ENCODE measurements around the gene MYBPH. TPM values are rescaled to one million over a fixed set of nuclear protein-coding genes. Genes with fewer than 3 reads are reported as not detected.

MYBPH gene
- total RNA-seq, 4 donors from 2014 or later: not detected

DNA sequence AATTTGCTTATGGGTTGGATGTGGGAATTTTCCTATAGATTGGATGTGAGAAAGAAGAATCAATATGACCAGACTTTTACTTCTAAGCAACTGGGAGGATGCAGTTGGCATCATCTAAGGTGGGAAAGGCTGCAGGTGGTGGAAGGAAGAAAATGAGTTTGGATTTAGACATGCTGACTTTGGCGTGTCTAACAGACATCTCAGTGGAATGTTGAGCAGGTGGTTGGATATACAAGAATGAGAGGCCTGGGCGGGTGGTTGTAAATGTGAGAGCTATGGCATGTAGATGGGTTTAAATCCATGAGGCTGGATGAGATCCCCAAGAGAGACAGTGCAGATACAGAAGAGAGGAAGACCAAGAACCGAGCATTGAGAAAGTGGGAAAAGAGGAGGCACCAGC lies 37.6 kb downstream of the MYBPH start:
- TF ChIP-seq, protein P1, sequence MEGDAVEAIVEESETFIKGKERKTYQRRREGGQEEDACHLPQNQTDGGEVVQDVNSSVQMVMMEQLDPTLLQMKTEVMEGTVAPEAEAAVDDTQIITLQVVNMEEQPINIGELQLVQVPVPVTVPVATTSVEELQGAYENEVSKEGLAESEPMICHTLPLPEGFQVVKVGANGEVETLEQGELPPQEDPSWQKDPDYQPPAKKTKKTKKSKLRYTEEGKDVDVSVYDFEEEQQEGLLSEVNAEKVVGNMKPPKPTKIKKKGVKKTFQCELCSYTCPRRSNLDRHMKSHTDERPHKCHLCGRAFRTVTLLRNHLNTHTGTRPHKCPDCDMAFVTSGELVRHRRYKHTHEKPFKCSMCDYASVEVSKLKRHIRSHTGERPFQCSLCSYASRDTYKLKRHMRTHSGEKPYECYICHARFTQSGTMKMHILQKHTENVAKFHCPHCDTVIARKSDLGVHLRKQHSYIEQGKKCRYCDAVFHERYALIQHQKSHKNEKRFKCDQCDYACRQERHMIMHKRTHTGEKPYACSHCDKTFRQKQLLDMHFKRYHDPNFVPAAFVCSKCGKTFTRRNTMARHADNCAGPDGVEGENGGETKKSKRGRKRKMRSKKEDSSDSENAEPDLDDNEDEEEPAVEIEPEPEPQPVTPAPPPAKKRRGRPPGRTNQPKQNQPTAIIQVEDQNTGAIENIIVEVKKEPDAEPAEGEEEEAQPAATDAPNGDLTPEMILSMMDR (IDR thresholded peaks at IDR 0.05; ENCODE audit: low read depth): no peak

DNA sequence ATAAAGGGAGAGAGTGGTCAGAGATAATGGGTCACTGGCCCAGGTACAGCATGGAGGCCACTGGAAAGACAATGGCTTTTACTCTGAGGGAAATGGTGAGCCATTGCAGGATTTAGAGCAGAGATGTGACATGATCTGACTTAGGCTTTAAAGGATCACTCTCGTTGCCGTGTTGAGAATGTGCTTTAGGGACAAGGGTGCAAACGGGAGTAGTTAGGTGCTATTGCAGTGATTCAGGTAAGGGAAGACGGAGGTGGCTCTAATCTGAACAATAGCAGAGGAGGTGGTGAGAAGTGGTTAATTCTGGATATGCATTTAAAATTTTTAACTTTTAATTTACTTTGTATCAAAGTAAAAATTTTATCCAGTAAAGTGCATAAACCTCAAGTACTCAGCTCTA lies 38.3 kb downstream of the MYBPH start:
- TF ChIP-seq, protein P1 (IDR thresholded peaks at IDR 0.05; ENCODE audit: low read depth): no peak

DNA sequence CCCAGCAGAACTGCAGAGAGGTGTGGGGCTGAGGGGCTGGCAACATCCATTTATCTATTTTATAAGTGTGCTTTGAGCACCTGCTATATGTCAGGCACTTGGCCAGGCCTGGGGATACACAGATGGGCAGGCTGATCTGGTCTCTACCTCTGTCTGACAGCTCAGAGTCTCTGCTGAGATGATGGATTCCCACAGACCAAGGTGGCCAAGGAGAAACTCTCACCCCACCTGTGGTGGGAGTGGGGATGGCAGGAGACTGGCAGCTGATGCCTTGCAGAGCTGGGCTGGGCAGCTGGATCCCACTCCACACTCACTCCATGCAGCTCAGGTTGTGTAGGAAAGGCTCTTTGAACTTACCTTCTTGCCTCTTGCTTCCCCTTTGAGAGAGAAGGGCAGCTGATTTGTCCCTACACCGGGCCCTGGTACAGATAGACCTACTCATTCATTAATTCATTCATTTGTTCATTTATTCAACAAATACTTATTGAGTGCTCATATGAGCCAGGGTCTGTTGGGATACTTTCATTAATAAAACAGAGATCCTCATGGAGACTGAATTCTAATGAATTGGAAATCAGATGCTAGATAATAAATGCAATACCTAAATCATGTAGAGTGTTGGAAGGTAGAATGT lies 39.1 kb downstream of the MYBPH start:
- TF ChIP-seq, protein P1 (IDR thresholded peaks at IDR 0.05; ENCODE audit: low read depth): no peak

DNA sequence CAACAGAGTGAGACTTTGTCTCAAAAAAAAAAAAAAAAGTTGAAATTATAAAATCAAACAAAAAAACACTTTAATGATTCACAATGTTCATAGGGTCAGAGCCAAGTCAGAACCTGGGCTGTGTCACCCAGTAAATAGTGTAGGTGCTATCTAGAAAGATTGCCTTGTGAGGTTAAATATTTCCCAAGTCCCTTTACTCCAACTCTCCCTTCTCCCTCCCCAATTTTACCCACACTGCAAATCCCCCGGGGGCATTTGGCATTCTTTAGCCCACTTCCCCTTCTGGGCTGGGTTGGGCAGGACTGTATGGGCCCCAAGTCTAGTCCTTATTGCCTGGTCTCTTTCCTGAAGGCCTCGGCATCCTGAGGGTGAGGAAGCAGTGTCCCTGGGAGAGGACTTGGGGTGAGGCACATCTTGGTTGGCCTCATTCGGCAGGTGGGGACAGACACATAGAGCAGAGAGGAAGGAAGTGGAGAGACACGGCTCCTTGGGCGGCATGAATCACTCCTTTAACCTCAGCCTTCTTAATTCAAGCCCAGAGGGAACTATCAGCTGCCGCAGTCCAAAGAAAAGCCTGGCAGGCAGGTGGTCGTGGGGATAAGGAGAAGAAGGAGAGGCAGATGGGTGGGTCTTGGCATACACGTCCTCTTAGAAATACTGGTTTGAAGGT lies 39.9 kb downstream of the MYBPH start:
- TF ChIP-seq, protein P1 (IDR thresholded peaks at IDR 0.05; ENCODE audit: low read depth): no peak

DNA sequence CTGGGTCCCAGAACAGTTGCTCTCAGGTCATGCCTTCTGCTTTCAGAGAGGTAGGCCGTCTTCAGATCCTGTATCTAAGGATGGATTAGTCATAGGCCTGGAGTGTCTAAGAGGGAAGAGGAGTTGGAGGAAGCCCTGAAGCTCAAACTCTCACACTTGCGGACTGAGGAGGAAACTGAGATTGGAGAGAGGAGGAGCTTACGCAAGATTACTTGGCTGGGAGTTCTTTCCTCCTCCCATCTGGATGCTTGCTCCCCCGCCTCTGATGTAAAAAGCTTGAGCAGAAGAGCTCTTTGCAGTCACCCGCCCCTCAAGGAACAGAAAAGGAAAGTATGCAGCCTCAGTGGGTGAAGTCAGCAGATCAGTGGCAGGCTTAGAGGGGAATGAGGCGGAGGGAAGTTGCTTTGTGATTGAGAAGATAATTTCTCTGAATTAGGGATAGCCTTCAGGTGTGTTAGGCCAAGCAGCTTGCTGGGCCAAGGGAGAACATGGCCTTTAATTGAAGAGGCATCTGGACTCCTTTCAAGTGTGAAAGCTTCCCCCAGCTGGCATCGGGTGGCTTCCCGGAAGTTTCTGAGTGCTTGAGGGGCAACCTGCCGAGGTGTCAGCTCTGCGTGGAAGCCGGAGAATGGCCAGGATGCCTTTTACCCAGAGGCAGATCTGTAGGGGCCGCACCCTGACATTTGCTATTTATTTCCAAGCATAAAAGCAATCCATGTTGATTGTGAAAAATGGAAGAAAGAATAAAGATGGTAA lies 41.5 kb downstream of the MYBPH start:
- TF ChIP-seq, protein P1 (IDR thresholded peaks at IDR 0.05; ENCODE audit: low read depth): no peak

DNA sequence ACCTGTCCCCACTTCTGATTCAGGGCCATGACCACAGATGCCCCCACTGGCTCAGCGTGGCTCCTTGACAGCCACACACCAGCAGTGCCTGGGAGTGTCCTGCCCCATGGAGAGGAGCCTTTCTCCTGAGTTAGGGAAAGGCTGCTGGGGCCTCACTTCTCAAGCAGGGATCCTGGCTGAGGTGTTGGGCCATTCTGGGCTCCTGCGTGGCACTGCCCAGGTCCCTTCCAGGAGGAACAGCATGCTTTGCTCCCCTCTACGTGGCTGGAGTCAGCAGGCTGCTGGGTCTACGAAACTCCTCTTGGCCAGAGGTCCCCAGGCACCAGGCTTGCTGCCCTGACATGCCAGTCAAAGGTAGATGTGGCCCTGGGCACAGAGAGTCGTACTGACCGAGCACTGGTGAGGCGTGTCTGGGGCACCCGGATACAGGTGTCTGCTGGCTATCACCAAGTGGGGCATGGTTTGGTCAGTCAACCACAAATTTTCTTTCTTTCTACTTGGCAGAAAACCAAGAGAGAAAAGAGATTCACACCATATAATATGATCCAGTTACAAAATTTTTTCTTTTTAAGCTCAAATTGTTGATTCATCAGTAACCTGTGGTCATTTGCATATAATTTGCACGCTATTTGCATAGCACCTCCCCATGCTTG lies 44.0 kb downstream of the MYBPH start:
- TF ChIP-seq, protein P1 (IDR thresholded peaks at IDR 0.05; ENCODE audit: low read depth): no peak

All from subcutaneous adipose tissue (tissue), 4 donors.